A549 (cell line): Measurements from ENCODE around the gene TNRC6C. TPM values are rescaled to one million over a fixed set of nuclear protein-coding genes. Genes with fewer than 3 reads are reported as not detected.

ENCODE experiments used
- ATAC-seq, 2 experiments: fragments of 200-7000 bp in 1 of 2; fragments of >200 bp in 1 of 2; cut with Nextera tagmentation in 1 of 2; cut with Tn5 transposase in 1 of 2; 3 replicates each; pipeline versions ENCODE4 v1.8.0 to v1.9.1; 2018 to 2020; ENCODE audit warnings: mild to moderate bottlenecking in 1 of 2, moderate library complexity in 1 of 2
- CTCF ChIA-PET: fragments of 300-600 bp; sonication (Branson Sonifier 250); formaldehyde crosslinking; extraction: SDS; loops from one replicate; lab custom pipeline; 2021; ENCODE audit warnings: antibody characterized with exemption, inconsistent platforms; lab: Yijun Ruan, JAX
- POLR2A ChIA-PET: fragments of 350-600 bp; formaldehyde crosslinking; extraction: SDS; loops from one replicate; lab custom pipeline; 2021; ENCODE audit warnings: antibody characterized with exemption, inconsistent platforms; lab: Yijun Ruan, JAX
- DNase-seq, 2 experiments: peaks; one replicate each; pipeline versions ENCODE4 v3.0.0 to v3.0.0-alpha.2; 2011 to 2016; ENCODE audit warnings: low read depth in 1 of 2, low spot score in 1 of 2
- FAIRE-seq: peaks from 2 replicates; lab custom pipeline; 2011; peaks lifted over from hg19 to GRCh38; lab: Jason Lieb, UNC
- H3K27ac ChIP-seq, 2 experiments: fragments of >200 bp; sonication (Bioruptor Twin); formaldehyde crosslinking; 3 replicates each; pipeline ENCODE4 v1.5.1; 2016 to 2017
- H3K4me1 ChIP-seq: fragments of >200 bp; sonication (Bioruptor Twin); formaldehyde crosslinking; 3 replicates; pipeline ENCODE4 v1.6.1; 2016
- H3K4me2 ChIP-seq: fragments of >200 bp; sonication (Bioruptor Twin); formaldehyde crosslinking; 3 replicates; pipeline ENCODE4 v1.6.1; 2016
- H3K4me3 ChIP-seq: fragments of >200 bp; sonication (Bioruptor Twin); formaldehyde crosslinking; 3 replicates; pipeline ENCODE4 v1.5.1; 2016
- H3K9me3 ChIP-seq: fragments of >200 bp; sonication (Bioruptor Twin); formaldehyde crosslinking; 3 replicates; pipeline ENCODE4 v1.6.1; 2016
- BCL3 ChIP-seq: fragments of >200 bp; sonication (Bioruptor Twin); formaldehyde crosslinking; IDR thresholded peaks from 3 replicates; pipeline ENCODE4 v1.6.1; 2016
- CBX2 ChIP-seq: fragments of 200-600 bp; sonication (generic); IDR thresholded peaks from 2 replicates; pipeline ENCODE4 v1.6.1; 2016; ENCODE audit warnings: low read depth, mild to moderate bottlenecking, borderline replicate concordance
- CTCF ChIP-seq: fragments of >200 bp; sonication (Bioruptor Twin); formaldehyde crosslinking; IDR thresholded peaks from 3 replicates; pipeline ENCODE4 v1.5.1; 2016
- FOSB ChIP-seq: fragments of 250-450 bp; sonication (Bioruptor Pico); IDR thresholded peaks from 2 replicates; pipeline ENCODE4 v1.5.0; 2020; ENCODE audit warnings: mild to moderate bottlenecking, moderate library complexity
- FOSL2 ChIP-seq, 2 experiments: fragments of 450-650 bp in 1 of 2; fragments of >200 bp in 1 of 2; sonication (Bioruptor Twin) in 1 of 2; formaldehyde crosslinking; IDR thresholded peaks; 2 replicates each; pipeline versions ENCODE4 v1.5.0 to v1.6.1; 2016 to 2020; ENCODE audit warnings: mild to moderate bottlenecking in 1 of 2, moderate library complexity in 1 of 2
- FOXS1 ChIP-seq: fragments of 250-450 bp; sonication (Bioruptor Pico); IDR thresholded peaks from 2 replicates; pipeline ENCODE4 v1.5.0; 2020; ENCODE audit warnings: mild to moderate bottlenecking, moderate library complexity
- HDAC2 ChIP-seq: fragments of 200-600 bp; sonication (generic); IDR thresholded peaks from 2 replicates; pipeline ENCODE4 v1.6.1; 2016
- HOXB5 ChIP-seq: fragments of 250-450 bp; sonication (Bioruptor Pico); IDR thresholded peaks from 2 replicates; pipeline ENCODE4 v1.5.0; 2020; ENCODE audit warnings: mild to moderate bottlenecking, moderate library complexity
- JUN ChIP-seq, 2 experiments: fragments of >200 bp; sonication (Bioruptor Twin); formaldehyde crosslinking; IDR thresholded peaks; 2 replicates in 1 of 2; 3 replicates in 1 of 2; pipeline ENCODE4 v1.6.1; 2016 to 2017
- JUNB ChIP-seq: fragments of >200 bp; sonication (Bioruptor Twin); formaldehyde crosslinking; IDR thresholded peaks from 2 replicates; pipeline ENCODE4 v1.6.1; 2016
- KDM5A ChIP-seq: fragments of 200-600 bp; sonication (generic); IDR thresholded peaks from 2 replicates; pipeline ENCODE4 v1.6.1; 2016; ENCODE audit warnings: antibody characterized with exemption, mild to moderate bottlenecking
- MAFK ChIP-seq: fragments of 450-650 bp; IDR thresholded peaks from 2 replicates; pipeline ENCODE4 v1.6.1; 2014; ENCODE audit not compliant: partially characterized antibody
- MYC ChIP-seq: IDR thresholded peaks from 2 replicates; pipeline ENCODE4 v1.6.1; 2012; ENCODE audit warnings: mild to moderate bottlenecking, inconsistent platforms, low read length, improper control_type of control experiment, borderline replicate concordance
- NR3C1 ChIP-seq: fragments of >200 bp; sonication (Bioruptor Twin); formaldehyde crosslinking; IDR thresholded peaks from 3 replicates; pipeline ENCODE4 v1.6.1; 2017
- PBX3 ChIP-seq: IDR thresholded peaks from 2 replicates; pipeline ENCODE4 v1.6.1; 2012
- POLR2A ChIP-seq: IDR thresholded peaks from 2 replicates; pipeline ENCODE4 v1.6.1; 2012; ENCODE audit warnings: mild to moderate bottlenecking, low read length
- POLR2AphosphoS2 ChIP-seq: conservative IDR thresholded peaks from 2 replicates; pipeline ENCODE4 v1.6.1; 2012; ENCODE audit warnings: low read length, improper control_type of control experiment, inconsistent platforms
- RCOR1 ChIP-seq: fragments of 150-350 bp; IDR thresholded peaks from 2 replicates; pipeline ENCODE4 v1.6.1; 2014; ENCODE audit warnings: antibody characterized with exemption, low read length, low read depth
- SMC3 ChIP-seq: fragments of >200 bp; sonication (Bioruptor Twin); formaldehyde crosslinking; IDR thresholded peaks from 3 replicates; pipeline ENCODE4 v1.6.1; 2018; ENCODE audit warnings: inconsistent platforms
- TP53 ChIP-seq: fragments of 250-450 bp; sonication (Bioruptor Pico); IDR thresholded peaks from 2 replicates; pipeline ENCODE4 v1.5.0; 2021; ENCODE audit warnings: mild to moderate bottlenecking, moderate library complexity
- ZC3H11A ChIP-seq: fragments of 450-650 bp; IDR thresholded peaks from 2 replicates; pipeline ENCODE4 v1.6.1; 2014; ENCODE audit warnings: antibody characterized with exemption, mild to moderate bottlenecking
- ZFP36 ChIP-seq: fragments of 450-650 bp; IDR thresholded peaks from 2 replicates; pipeline ENCODE4 v1.6.1; 2014; ENCODE audit warnings: borderline replicate concordance; ENCODE audit not compliant: partially characterized antibody
- ZNF302 ChIP-seq: fragments of 250-450 bp; sonication (Bioruptor Pico); IDR thresholded peaks from 2 replicates; pipeline ENCODE4 v1.9.0; 2021; ENCODE audit warnings: inconsistent platforms, mild to moderate bottlenecking, moderate library complexity
- WGBS: methylation state at CpG from one replicate; pipeline ENCODE4 v1.1.6; 2017; ENCODE audit errors: missing lambda C conversion rate; 5-methylcytosine and 5-hydroxymethylcytosine counted together
- polyA plus RNA-seq, 4 experiments: library from polyadenylated mRNA; depleted of rRNA in 3 of 4; stranded (reverse); fragments of >200 nt; fragmentation: RNase III in 1 of 4; extraction: RNeasy Plus Mini Kit Qiagen cat#74134 plus additional on column Dnase treatment in 1 of 4; gene quantifications; 2 replicates in 3 of 4; 3 replicates in 1 of 4; pipeline ENCODE4 v1.2.3, GENCODE V29; 2011 to 2017

Gene TNRC6C
- polyA plus RNA-seq, 2 of the 4 experiments (the other 2 are of a cell fraction), result 1.3 to 1.9 TPM

- FAIRE-seq, result no peak
- H3K4me3 ChIP-seq, result no peak overlapping the region
- no peaks in the 10 kb centered on the region for H3K9me3 ChIP-seq
- TF ChIP-seq FOSB (CRISPR knock-in tag) (no peak), KDM5A (no peak), HOXB5 (no peak), SMC3 (no peak), POLR2A (no peak), HDAC2 (no peak), FOXS1 (CRISPR knock-in tag) (no peak), FOSL2 (IDR thresholded peaks at IDR 0.05) (no peak), FOSL2 (CRISPR knock-in tag; IDR thresholded peaks at IDR 0.05) (no peak), CTCF (no peak), BCL3 (no peak), ZFP36 (no peak), POLR2AphosphoS2 (no peak), RCOR1 (no peak), ZC3H11A (no peak), MYC (no peak), CBX2 (no peak)
- no peak overlapping the region for H3K27ac ChIP-seq
- ChIA-PET CTCF (interaction anchor here (1.0 to 6.1 kb wide), 3 partner anchors 10 to 165 kb away, joined by 3 to 83 read pairs (median 4); no protein-coding TSS in a partner anchor), POLR2A (no interaction called here)
- no peak for ATAC-seq
- no peak for DNase-seq
- no peak overlapping the region for H3K4me2 ChIP-seq
- 90% methylated on average over 13 of the region's 13 CpGs for WGBS
- no peaks in the 10 kb centered on the region for H3K4me1 ChIP-seq
These were observed 128.2 kb downstream of the TNRC6C start for GRCh38 chr17:78086740-78087139.

- Histone ChIP-seq H3K4me1 (no peaks in the 10 kb centered on the region), H3K27ac (no peak overlapping the region), H3K4me2 (no peak overlapping the region), H3K4me3 (no peak overlapping the region), H3K9me3 (no peaks in the 10 kb centered on the region)
- ChIA-PET POLR2A (no interaction called here), CTCF (interaction anchor here (0.6 to 1.3 kb wide), 6 partner anchors 8 to 162 kb away, joined by 3 to 4 read pairs (median 3); no protein-coding TSS in a partner anchor)
- FAIRE-seq, result no peak
- TF ChIP-seq TP53 (CRISPR knock-in tag) (no peak), MAFK (no peak), JUN (IDR thresholded peaks at IDR 0.05) (no peak), JUNB (no peak), ZFP36 (no peak), POLR2A (no peak), BCL3 (no peak), NR3C1 (no peak), ZNF302 (CRISPR knock-in tag) (no peak), PBX3 (no peak), RCOR1 (no peak), CBX2 (no peak), SMC3 (no peak)
- no peak for DNase-seq
- no peak for ATAC-seq
- WGBS, result 96% methylated on average over 1 of the region's 1 CpG
These were observed 130.0 kb downstream of the TNRC6C start for GRCh38 chr17:78088529-78088928.
